ENCODE measurements around the gene GXYLT2.
"Not testable (repeated sequence)": the region's sequence is repeated elsewhere in the genome, so short reads cannot be mapped to it uniquely, and the experiment has no call there.

Gene GXYLT2

GRCh38 chr3:72973786-72974185 lies 85.9 kb downstream of the GXYLT2 start:
- no peak for DNase-seq (ENCODE audit: low read depth)

- DNase-seq (ENCODE audit: low read depth), result no peak
Observed at GRCh38 chr3:72974956-72975355, 87.1 kb downstream of the GXYLT2 start.

- no peak for DNase-seq (ENCODE audit: low read depth)
Observed at GRCh38 chr3:72976281-72976741, 88.5 kb downstream of the GXYLT2 start.

- no peak for DNase-seq (ENCODE audit: low read depth)
Observed at GRCh38 chr3:72977060-72977808, 89.4 kb downstream of the GXYLT2 start.

GRCh38 chr3:72982609-72983366 lies 94.9 kb downstream of the GXYLT2 start:
- no peak for DNase-seq (ENCODE audit: low read depth)

- DNase-seq (ENCODE audit: low read depth), result no peak
Observed at GRCh38 chr3:72985576-72985975, 97.7 kb downstream of the GXYLT2 start.

GRCh38 chr3:72990701-72991395 lies 103.0 kb downstream of the GXYLT2 start:
- no peak for DNase-seq (ENCODE audit: low read depth)

GRCh38 chr3:72991522-72991921 lies 103.7 kb downstream of the GXYLT2 start:
- no peak for DNase-seq (ENCODE audit: low read depth)

GRCh38 chr3:72993391-72993790 lies 105.5 kb downstream of the GXYLT2 start:
- DNase-seq (ENCODE audit: low read depth), result no peak

- no peak for DNase-seq (ENCODE audit: low read depth)
Observed at GRCh38 chr3:72995337-72995736, 107.5 kb downstream of the GXYLT2 start.

- DNase-seq (ENCODE audit: low read depth), result no peak
Observed at GRCh38 chr3:72996121-72996472, 108.3 kb downstream of the GXYLT2 start.

- DNase-seq (ENCODE audit: low read depth), result no peak
Observed at GRCh38 chr3:72996473-72997333, 108.9 kb downstream of the GXYLT2 start, which contains the start of gene PPP4R2. TSS of gene PPP4R2 (plus strand) at chr3:72996811. CDS start at chr3:72997038, 227 bp downstream.

- DNase-seq (ENCODE audit: low read depth), result no peak
Observed at GRCh38 chr3:72997421-72997961, 109.6 kb downstream of the GXYLT2 start.

GRCh38 chr3:72998466-72998865 lies 110.6 kb downstream of the GXYLT2 start:
- no peak for DNase-seq (ENCODE audit: low read depth)

GRCh38 chr3:72999951-73000350 lies 112.1 kb downstream of the GXYLT2 start:
- DNase-seq (ENCODE audit: low read depth), result no peak

GRCh38 chr3:73003050-73003449 lies 115.2 kb downstream of the GXYLT2 start:
- DNase-seq (ENCODE audit: low read depth), result not testable (repeated sequence)

- no peak for DNase-seq (ENCODE audit: low read depth)
Observed at GRCh38 chr3:73004316-73004715, 116.5 kb downstream of the GXYLT2 start.

- DNase-seq (ENCODE audit: low read depth), result no peak
Observed at GRCh38 chr3:73007992-73008712, 120.3 kb downstream of the GXYLT2 start.

- DNase-seq (ENCODE audit: low read depth), result no peak
Observed at GRCh38 chr3:73009008-73009407, 121.2 kb downstream of the GXYLT2 start.

- DNase-seq (ENCODE audit: low read depth), result no peak
Observed at GRCh38 chr3:73009750-73010149, 121.9 kb downstream of the GXYLT2 start.

- DNase-seq (ENCODE audit: low read depth), result no peak
Observed at GRCh38 chr3:73010158-73010557, 122.3 kb downstream of the GXYLT2 start.

Data from non-pigmented ciliary epithelial cell (primary cell).